Parathyroid adenoma (tissue), 2 donors: ENCODE measurements around the gene BGN.

ENCODE experiments used
- H2AFZ ChIP-seq: fragments of 300-600 bp; sonication (generic); one replicate; pipeline ENCODE4 v1.7.0; 2017; ENCODE audit warnings: antibody characterized with exemption, mild to moderate bottlenecking
- H3K27ac ChIP-seq: fragments of 300-600 bp; sonication (generic); one replicate; pipeline ENCODE4 v1.7.0; 2017
- H3K27me3 ChIP-seq: fragments of 300-600 bp; sonication (generic); one replicate; pipeline ENCODE4 v1.7.0; 2017; ENCODE audit warnings: low read length; ENCODE audit not compliant: control insufficient read depth, insufficient read depth
- H3K36me3 ChIP-seq: fragments of 300-600 bp; sonication (generic); one replicate; pipeline ENCODE4 v1.7.0; 2017; ENCODE audit warnings: low read length; ENCODE audit not compliant: control insufficient read depth, insufficient read depth
- H3K4me1 ChIP-seq: fragments of 300-600 bp; sonication (generic); one replicate; pipeline ENCODE4 v1.7.0; 2017; ENCODE audit warnings: control low read depth
- H3K4me2 ChIP-seq: fragments of 300-600 bp; sonication (generic); one replicate; pipeline ENCODE4 v1.7.0; 2017; ENCODE audit warnings: low read length
- H3K4me3 ChIP-seq: fragments of 300-600 bp; sonication (generic); one replicate; pipeline ENCODE4 v1.7.0; 2017; ENCODE audit warnings: low read depth, low read length
- H3K79me2 ChIP-seq: fragments of 300-600 bp; sonication (generic); one replicate; pipeline ENCODE4 v1.7.0; 2017; ENCODE audit warnings: control low read depth
- H3K9ac ChIP-seq: fragments of 300-600 bp; sonication (generic); one replicate; pipeline ENCODE4 v1.7.0; 2017; ENCODE audit warnings: mild to moderate bottlenecking
- H3K9me3 ChIP-seq: fragments of 300-600 bp; sonication (generic); one replicate; pipeline ENCODE4 v1.7.0; 2017; ENCODE audit warnings: low read length; ENCODE audit not compliant: control insufficient read depth
- CTCF ChIP-seq: fragments of 300-600 bp; sonication (generic); IDR thresholded peaks from one replicate; pipeline ENCODE4 v1.7.0; 2017; ENCODE audit warnings: antibody characterized with exemption, mild to moderate bottlenecking
- donor health status: primary hyperparathyroidism.

BGN gene

GRCh38 chrX:153477364-153477857, 17.4 kb upstream of the BGN start:
- Histone ChIP-seq H3K4me3 (no peak overlapping the region), H3K9ac (no peak overlapping the region), H3K4me2 (no peak overlapping the region), H3K4me1 (no peaks in the 10 kb centered on the region), H3K36me3 (no peaks in the 10 kb centered on the region), H3K27ac (no peak overlapping the region), H3K9me3 (no peaks in the 10 kb centered on the region), H2AFZ (no peak overlapping the region), H3K79me2 (no peaks in the 10 kb centered on the region), H3K27me3 (no peaks in the 10 kb centered on the region)
- no peak for TF ChIP-seq CTCF

- no peak for TF ChIP-seq CTCF
- Histone ChIP-seq H2AFZ (no peak overlapping the region), H3K79me2 (no peaks in the 10 kb centered on the region), H3K4me3 (no peak overlapping the region), H3K27ac (no peak overlapping the region), H3K27me3 (no peaks in the 10 kb centered on the region), H3K4me1 (no peaks in the 10 kb centered on the region), H3K36me3 (no peaks in the 10 kb centered on the region), H3K9ac (no peak overlapping the region), H3K4me2 (no peak overlapping the region), H3K9me3 (no peaks in the 10 kb centered on the region)
Measured at GRCh38 chrX:153477901-153478300, 16.9 kb upstream of the BGN start.

DNA sequence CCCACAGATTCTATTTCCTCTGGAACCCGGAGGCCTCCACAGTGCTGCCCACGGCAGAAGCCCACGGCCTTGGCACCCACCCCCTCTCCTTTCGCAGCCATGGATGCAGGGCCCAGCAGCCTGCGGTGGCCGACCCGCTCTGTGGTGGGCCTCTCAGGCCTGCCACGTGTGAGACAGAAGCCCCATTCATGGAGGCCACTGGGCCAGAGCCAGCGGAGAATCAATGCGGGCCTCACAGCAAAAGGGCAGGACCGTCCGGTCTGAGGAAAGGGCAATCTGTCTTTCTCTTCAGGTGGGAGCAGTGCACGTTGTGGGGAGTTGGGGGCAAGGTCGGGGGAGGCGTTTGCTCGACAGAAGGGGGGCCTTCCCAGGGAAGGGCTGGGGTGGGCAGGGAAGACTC, 16.0 kb upstream of the BGN start:
- Histone ChIP-seq H3K4me2 (no peak overlapping the region), H3K9me3 (no peaks in the 10 kb centered on the region), H3K4me1 (no peaks in the 10 kb centered on the region), H3K4me3 (no peak overlapping the region), H3K36me3 (no peaks in the 10 kb centered on the region), H2AFZ (no peak overlapping the region), H3K27ac (no peak overlapping the region), H3K79me2 (no peaks in the 10 kb centered on the region), H3K27me3 (no peaks in the 10 kb centered on the region), H3K9ac (no peak overlapping the region)
- TF ChIP-seq CTCF, result no peak

GRCh38 chrX:153481043-153481442, 13.7 kb upstream of the BGN start:
- no peak for TF ChIP-seq CTCF
- no peak overlapping the region for H3K9ac ChIP-seq
- no peaks in the 10 kb centered on the region for H3K4me1 ChIP-seq
- no peaks in the 10 kb centered on the region for H3K79me2 ChIP-seq
- no peak overlapping the region for H3K4me3 ChIP-seq
- no peak overlapping the region for H3K27ac ChIP-seq
- no peak overlapping the region for H2AFZ ChIP-seq
- no peaks in the 10 kb centered on the region for H3K36me3 ChIP-seq
- no peak overlapping the region for H3K4me2 ChIP-seq
- no peaks in the 10 kb centered on the region for H3K9me3 ChIP-seq
- H3K27me3 ChIP-seq, result no peaks in the 10 kb centered on the region

DNA sequence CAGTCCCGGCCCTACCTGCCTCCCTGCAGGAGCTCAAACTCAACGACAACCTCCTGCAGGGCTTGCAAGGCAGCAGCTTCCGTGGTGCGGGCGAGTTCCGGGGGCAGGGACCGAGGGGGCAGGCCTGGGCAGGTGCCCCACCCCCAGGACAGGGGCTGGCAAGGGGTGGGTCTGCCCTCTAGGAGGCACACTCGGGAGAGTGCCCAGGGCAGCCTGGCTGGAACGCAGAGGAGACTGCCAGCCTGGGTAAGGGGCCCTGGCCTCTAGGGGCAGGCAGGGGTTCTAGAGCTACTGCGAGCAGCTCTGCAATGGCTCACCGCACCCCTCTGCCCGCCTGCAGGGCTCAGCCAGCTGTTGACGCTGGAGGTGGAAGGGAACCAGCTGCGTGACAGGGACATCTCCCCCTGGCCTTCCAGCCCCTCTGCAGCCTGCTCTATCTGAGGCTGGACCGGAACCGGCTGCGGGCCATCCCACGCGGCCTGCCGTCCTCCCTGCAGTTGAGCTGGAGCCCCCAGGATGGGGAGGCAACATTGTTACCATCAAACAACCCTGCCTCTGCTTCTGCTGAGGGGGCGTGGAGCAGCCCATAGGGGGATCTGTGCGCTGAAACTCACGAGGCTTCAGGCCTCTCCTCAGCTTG, 12.3 kb upstream of the BGN start:
- Histone ChIP-seq H3K79me2 (no peaks in the 10 kb centered on the region), H3K27me3 (no peaks in the 10 kb centered on the region), H3K9me3 (no peaks in the 10 kb centered on the region), H3K4me3 (no peak overlapping the region), H3K36me3 (no peaks in the 10 kb centered on the region), H3K4me2 (no peak overlapping the region), H3K9ac (no peak overlapping the region), H2AFZ (no peak overlapping the region), H3K4me1 (no peaks in the 10 kb centered on the region), H3K27ac (no peak overlapping the region)
- no peak for TF ChIP-seq CTCF
